GM10266 (cell line): ENCODE results near the gene USF2.

ENCODE experiments used
- DNase-seq: peaks from one replicate; pipeline ENCODE4 v3.0.0; 2012; ENCODE audit errors: extremely low spot score
- CTCF ChIP-seq: IDR thresholded peaks from 2 replicates; pipeline ENCODE4 v1.5.1; 2012; ENCODE audit warnings: mild to moderate bottlenecking, low read depth; ENCODE audit not compliant: control insufficient read depth, insufficient read depth; ENCODE audit errors: missing control alignments

Gene USF2

GRCh38 chr19:35318679-35319448 lies 50.1 kb downstream of the USF2 start:
- no peak for DNase-seq
- TF ChIP-seq CTCF, result no peak

- no peak for TF ChIP-seq CTCF
- no peak for DNase-seq
Observed at GRCh38 chr19:35320065-35320713, 51.4 kb downstream of the USF2 start.

GRCh38 chr19:35321291-35321690 lies 52.5 kb downstream of the USF2 start:
- no peak for TF ChIP-seq CTCF
- DNase-seq, result no peak

GRCh38 chr19:35322014-35322413 lies 53.3 kb downstream of the USF2 start:
- TF ChIP-seq CTCF, result no peak
- no peak for DNase-seq

- peak; percentile 48 for TF ChIP-seq CTCF
- DNase-seq, result no peak
Observed at GRCh38 chr19:35327642-35328041, 58.9 kb downstream of the USF2 start.

- TF ChIP-seq CTCF, result no peak
- DNase-seq, result no peak
Observed at GRCh38 chr19:35328851-35329285, 60.1 kb downstream of the USF2 start, which contains the start of gene CD22. CD22 (plus strand) TSS chr19:35329187; CDS start chr19:35332041, 2,854 bp downstream.

- no peak for DNase-seq
- TF ChIP-seq CTCF, result no peak
Observed at GRCh38 chr19:35329323-35329722, 60.6 kb downstream of the USF2 start.
